K562 (cell line): ENCODE measurements around the gene KRT77. TPM values are rescaled to one million over a fixed set of nuclear protein-coding genes. Genes with fewer than 3 reads are reported as not detected.

Experiments
- BMI1 ChIP-seq: fragments of 150-350 bp; IDR thresholded peaks from 2 replicates; pipeline ENCODE4 v1.6.1; 2014; ENCODE audit warnings: low read length
- CHD4 ChIP-seq: fragments of 200-600 bp; sonication (generic); IDR thresholded peaks from 3 replicates; pipeline ENCODE4 v1.6.1; 2012; ENCODE audit warnings: low read depth, mild to moderate bottlenecking, mixed read lengths, low read length, inconsistent platforms; ENCODE audit not compliant: insufficient read depth, insufficient replicate concordance, poor library complexity, severe bottlenecking
- ETV5 ChIP-seq: sonication (generic); formaldehyde crosslinking; IDR thresholded peaks from 2 replicates; pipeline ENCODE4 v1.4.0; 2020; ENCODE audit warnings: low read depth, mild to moderate bottlenecking, missing genetic modification reagents
- NCOA1 ChIP-seq: fragments of 450-650 bp; IDR thresholded peaks from 2 replicates; pipeline ENCODE4 v1.6.1; 2016; ENCODE audit warnings: low read depth
- PBX2 ChIP-seq, 2 experiments: IDR thresholded peaks in 1 of 2; conservative IDR thresholded peaks in 1 of 2; 2 replicates each; pipeline ENCODE4 v1.6.1; 2016; ENCODE audit warnings: low read depth in 2 of 2, mild to moderate bottlenecking in 1 of 2, missing compliant biosample characterization in 1 of 2, missing genetic modification characterization in 1 of 2, moderate library complexity in 1 of 2
- PHF21A ChIP-seq: fragments of 450-650 bp; IDR thresholded peaks from 2 replicates; pipeline ENCODE4 v1.6.1; 2017; ENCODE audit warnings: low read depth, borderline replicate concordance
- PHF8 ChIP-seq: fragments of 200-600 bp; sonication (generic); IDR thresholded peaks from 2 replicates; pipeline ENCODE4 v1.6.1; 2012; ENCODE audit warnings: mixed run types, mild to moderate bottlenecking, inconsistent platforms, low read length, moderate library complexity, borderline replicate concordance
- RAD51 ChIP-seq: fragments of 450-650 bp; IDR thresholded peaks from 2 replicates; pipeline ENCODE4 v1.7.1; 2016; ENCODE audit warnings: low read depth, mild to moderate bottlenecking, borderline replicate concordance
- TARDBP ChIP-seq: fragments of 450-650 bp; IDR thresholded peaks from 2 replicates; pipeline ENCODE4 v1.6.1; 2016
- TGIF2 ChIP-seq: sonication (generic); formaldehyde crosslinking; IDR thresholded peaks from 2 replicates; pipeline ENCODE4 v1.8.1; 2022; ENCODE audit warnings: mild to moderate bottlenecking, missing genetic modification reagents, moderate library complexity
- TSC22D4 ChIP-seq: fragments of 450-650 bp; IDR thresholded peaks from 2 replicates; pipeline ENCODE4 v1.6.1; 2016; ENCODE audit warnings: missing genetic modification characterization, missing biosample characterization, control low read depth
- ZNF316 ChIP-seq: fragments of 450-650 bp; IDR thresholded peaks from 2 replicates; pipeline ENCODE4 v1.6.1; 2016
- ZNF436 ChIP-seq: fragments of 250-450, 450-650 bp; sonication (Bioruptor Pico); formaldehyde crosslinking; IDR thresholded peaks from 2 replicates; pipeline ENCODE4 v1.7.0; 2020; ENCODE audit warnings: mild to moderate bottlenecking
- ZNF780A ChIP-seq: fragments of 250-450 bp; sonication (Bioruptor Pico); IDR thresholded peaks from 2 replicates; pipeline ENCODE4 v1.5.0; 2021; ENCODE audit warnings: mild to moderate bottlenecking
- polyA plus RNA-seq, 8 experiments: library from polyadenylated mRNA; depleted of rRNA in 4 of 8; stranded (reverse) in 5 of 8; unstranded in 3 of 8; fragments of >200 nt; fragmentation: Nextera tagmentation in 2 of 8; fragmentation: Illumina TruSeq in 1 of 8; extraction: Ambion mirVana in 2 of 8; extraction: Trizol in 1 of 8; gene quantifications; 2 replicates each; pipeline versions ENCODE4 v1.2.1 to v1.2.3, GENCODE V29; 2011 to 2014; ENCODE audit warnings: inconsistent platforms in 1 of 8, missing spikeins in 1 of 8
- total RNA-seq, 7 experiments: library from RNA; depleted of rRNA in 6 of 7; stranded (reverse); fragments of >200 nt in 6 of 7; fragmentation: Illumina TruSeq in 2 of 7; extraction: Trizol in 2 of 7; gene quantifications; 2 replicates each; pipeline versions ENCODE4 v1.2.1 to v1.2.3, GENCODE V29; 2011 to 2021; ENCODE audit warnings: low replicate concordance in 1 of 7

KRT77 gene
- total and polyA plus RNA-seq, 9 of the 15 experiments (the other 6 are each of a cell fraction or from before 2014, with no cell fraction given) = not detected

DNA sequence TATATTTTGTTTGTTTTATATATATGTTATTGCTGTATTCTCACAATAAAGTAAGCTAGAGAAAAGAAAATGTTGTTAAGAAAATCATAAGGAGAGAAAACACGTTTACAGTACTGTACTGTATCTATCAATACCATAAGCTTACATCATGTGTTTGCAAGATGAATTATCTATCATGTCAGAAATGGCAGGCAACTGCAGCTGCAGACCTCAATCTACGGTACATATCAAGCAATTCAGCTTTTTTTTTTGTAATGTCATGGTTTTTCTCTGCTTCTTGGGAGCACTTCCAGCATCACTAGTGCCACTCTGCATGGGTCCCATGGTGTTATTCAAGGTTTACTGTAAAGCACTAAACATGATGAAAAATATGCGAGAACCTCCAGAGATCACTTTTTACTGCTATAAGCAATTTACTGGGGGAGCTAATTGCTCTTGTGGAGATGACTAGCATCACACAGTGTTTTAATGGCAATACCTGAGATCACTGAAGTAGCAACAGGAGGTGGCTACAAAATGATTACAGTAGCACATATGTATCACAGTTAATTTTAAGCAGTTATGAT, 42.3 kb downstream of the KRT77 start (continued):
- TF ChIP-seq PHF8 (no peak), ZNF436 (CRISPR knock-in tag) (no peak), ETV5 (CRISPR knock-in tag) (no peak), ZNF316 (peak; percentile 82), TARDBP (no peak), PHF21A (no peak), TSC22D4 (tag) (no peak), CHD4 (no peak), TGIF2 (CRISPR knock-in tag) (no peak), ZNF780A (CRISPR knock-in tag) (no peak), RAD51 (no peak), NCOA1 (no peak), PBX2 (CRISPR knock-in tag; IDR thresholded peaks at IDR 0.05; ENCODE audit: low read depth) (no peak), PBX2 (tag; conservative IDR thresholded peaks at IDR 0.05; ENCODE audit: low read depth) (peak; percentile 63), BMI1 (no peak)
